GM20431 (cell line): ENCODE results near the gene PDE10A.
"Not testable (repeated sequence)": the region's sequence is repeated elsewhere in the genome, so short reads cannot be mapped to it uniquely, and the experiment has no call there.

Source experiments
- in situ Hi-C: fragments of 300-500 bp; cut with MseI, MboI; formaldehyde crosslinking; loops from one replicate; pipeline ENCODE4 v1.15.0; 2020; ENCODE audit warnings: low sequenced_read_pairs; ENCODE audit not compliant: unreplicated experiment

The PDE10A gene

DNA sequence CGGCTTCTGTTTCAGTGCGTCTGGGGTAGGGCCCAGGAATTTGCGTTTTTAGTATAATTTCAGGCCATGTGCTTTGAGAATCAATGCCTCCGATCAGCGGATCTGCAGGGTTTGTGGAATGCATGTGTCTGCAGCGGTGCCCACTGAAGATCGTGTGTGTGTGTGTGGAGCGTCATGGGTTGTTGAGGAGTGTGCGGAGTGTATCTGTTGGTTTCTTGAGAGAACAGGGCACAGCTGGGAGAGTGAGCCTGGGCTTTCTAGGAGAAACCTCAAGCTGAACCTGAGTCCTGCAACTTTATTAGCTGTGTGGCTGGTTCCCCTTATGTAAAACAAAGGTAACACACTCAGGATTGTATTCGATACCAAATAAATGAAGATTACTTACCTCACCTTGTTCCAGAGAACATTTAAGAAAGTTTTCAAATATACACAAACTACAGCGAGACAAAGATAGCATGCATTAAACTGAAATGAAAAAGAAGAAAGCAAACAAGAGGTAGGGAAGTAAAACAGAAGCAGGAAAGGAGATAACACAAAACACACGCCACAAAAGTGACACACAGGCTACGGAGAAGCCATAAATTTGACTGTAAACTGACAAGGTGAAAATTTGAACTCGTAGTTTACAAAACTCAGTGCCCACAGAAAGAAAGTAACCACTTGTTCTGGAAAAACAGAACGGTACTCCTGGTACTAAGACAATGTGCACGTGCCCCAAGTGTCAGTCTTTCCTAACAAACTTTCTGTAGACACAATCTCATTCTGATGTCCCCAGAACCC, 28.8 kb downstream of the PDE10A start:
- in situ Hi-C loops, result no loop called here

DNA sequence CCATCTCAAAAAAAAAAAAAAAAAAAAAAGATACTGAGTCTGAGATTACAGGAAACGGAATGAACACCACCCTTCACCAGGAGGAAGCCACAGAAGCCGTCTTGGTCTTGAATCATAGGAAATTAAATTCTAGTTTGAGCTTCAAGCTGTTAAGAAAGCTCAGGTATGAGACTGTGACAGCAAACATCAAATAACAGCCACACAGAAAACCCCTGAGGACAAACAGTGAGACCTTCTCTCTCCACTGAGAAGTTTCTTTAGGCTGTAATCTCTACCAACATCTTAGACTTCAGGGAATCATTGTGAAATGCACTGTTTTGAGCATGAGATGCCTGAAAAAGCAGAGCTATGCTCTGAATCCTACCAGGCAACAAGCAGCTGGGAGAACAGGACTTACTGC, 30.8 kb downstream of the PDE10A start:
- in situ Hi-C loops, result no loop called here

DNA sequence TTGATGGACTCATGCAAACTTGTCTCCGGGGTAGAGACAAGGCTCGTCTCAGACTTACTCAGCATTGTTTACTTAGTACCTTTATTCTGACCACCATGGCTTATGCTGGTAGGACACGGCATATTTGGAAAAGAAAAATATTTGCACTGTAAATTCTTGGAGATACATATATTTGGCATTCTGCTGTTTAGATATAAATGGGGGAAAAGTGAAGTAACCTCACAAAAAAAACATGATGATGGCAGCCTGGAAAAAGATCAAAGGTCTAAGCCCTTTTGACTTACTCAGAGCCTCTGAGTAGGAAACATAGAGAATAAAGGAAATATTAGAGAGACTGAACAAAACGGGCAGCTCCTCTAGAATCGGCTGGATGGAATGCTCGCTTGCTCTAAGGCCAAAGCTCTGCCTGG, 32.5 kb downstream of the PDE10A start:
- in situ Hi-C loops, result no loop called here

DNA sequence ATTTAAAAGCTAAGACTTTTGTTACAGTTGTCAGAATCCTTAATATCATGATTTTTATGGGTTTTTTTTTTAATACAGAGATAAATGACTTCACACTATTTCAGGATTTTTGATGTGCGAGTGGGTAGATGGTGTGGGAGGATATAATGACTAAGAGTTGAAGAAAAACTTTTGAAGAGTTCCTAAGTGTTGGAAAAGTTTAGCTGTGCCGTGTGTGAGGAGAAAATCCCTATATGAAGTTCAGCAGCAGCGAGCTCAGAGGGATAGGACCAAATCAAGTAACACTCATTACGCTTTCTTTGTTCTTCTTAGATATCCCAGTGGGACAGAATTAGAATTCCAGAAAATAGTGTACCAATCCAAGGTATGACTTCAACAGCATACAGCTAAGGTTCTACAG, 34.1 kb downstream of the PDE10A start:
- in situ Hi-C loops, result no loop called here

DNA sequence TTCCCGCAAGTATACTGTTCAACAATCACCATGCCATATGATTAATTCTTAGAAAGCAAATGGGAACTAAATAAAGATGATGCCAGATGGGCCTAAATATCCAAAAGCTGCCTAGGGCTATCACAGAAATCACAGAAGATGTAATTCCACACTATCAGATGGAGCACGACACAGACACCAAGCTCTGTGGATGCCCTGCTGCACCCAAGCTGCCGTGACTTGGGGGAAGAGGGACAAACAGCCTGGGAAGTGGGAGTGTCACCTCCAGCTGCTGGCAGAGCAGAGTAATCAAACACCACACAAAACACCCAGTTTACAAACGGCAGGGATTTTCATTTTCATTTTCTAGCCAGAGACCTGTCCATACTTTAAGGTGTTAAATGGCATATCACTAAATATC, 35.7 kb downstream of the PDE10A start:
- in situ Hi-C loops, result no loop called here

DNA sequence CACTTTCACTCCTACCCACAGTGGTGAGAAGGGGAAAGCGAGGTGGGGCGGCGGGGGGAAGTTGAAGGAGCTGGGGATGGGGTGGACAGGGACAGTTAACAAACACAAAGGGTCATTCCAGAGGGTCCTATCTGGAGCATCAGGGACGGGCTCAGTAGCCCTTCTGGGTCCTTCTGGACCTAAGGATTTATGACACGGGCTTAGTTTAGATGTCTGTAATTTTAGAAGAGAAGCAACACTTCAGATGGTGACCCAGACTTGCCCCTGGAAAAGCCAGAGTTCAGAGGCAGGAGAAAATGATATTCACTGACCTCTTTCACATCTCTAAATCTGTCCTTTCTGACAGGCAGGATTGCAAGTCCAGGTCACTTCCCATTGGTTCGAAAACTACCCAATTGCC, 36.3 kb downstream of the PDE10A start:
- in situ Hi-C loops, result no loop called here

DNA sequence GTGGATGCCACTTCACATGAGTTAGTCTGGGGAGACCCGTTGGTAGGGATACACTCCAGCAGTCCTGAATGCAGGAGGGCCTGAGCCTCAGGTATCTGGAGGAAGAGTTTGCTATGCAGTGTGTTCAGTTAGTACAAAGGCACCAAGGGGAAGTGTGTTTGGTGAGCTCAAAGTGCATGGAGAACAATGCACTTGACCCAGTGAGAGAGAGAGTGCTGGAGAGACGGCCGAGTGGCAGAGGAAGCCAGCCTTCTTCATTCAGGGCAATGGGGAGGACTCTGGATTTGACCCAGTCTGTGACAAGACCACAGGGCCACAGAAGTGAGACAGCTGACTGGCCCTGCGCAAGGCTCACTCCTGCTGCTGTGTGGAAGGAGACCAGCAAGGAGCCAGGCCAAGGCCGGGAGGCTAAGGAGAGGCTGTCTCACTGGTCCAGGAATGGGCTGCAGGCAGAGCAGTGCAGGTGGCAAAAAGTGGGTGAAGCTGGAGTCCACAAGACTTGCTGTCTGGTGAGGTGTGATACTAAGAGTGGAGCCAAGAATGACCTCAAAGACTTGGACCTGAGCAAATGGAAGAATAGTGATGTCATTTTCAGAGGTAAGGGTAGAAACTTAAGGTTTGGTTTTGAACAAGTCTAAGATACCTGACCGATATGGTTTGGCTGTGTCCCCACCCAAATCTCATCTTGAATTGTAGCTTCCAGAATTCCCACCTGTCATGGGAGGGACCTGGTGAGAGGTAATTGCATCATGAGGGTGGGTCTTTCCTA, 38.0 kb downstream of the PDE10A start:
- in situ Hi-C loops, result no loop called here

DNA sequence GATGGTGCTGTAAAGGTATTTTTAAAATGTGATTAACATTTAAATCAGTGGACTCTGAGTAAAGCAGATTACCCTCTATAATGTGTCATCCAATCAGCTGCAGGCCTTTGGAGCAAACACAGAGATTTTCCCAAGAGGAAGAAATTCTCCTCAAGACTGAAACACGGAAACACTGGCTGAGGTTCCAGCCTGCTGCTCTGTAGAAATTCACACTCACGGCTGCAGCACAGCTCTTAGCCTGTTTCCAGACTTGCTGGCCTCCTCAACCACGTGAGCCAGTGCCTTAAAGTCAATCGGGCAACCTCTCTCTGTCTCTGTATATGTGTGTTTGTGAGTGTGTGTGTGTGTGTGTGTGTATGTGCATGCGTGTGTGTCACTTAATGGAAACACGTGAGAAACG, 41.1 kb downstream of the PDE10A start:
- in situ Hi-C loops, result no loop called here

DNA sequence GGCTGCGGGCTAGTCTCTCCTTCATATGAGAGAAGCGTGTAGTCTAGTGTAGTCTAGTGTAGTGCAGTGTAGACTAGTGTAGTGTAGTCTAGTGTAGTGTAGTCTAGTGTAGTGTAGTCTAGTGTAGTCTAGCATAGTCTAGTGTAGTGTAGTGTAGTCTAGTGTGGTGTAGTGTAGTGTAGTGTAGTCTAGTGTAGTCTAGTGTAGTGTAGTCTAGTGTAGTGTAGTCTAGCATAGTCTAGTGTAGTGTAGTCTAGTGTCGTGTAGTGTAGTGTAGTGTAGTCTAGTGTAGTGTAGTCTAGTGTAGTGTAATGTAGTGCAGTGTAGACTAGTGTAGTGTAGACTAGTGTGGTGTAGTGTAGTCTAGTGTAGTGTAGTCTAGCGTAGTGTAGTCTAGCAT, 44.1 kb downstream of the PDE10A start:
- in situ Hi-C loops, result not testable (repeated sequence)

DNA sequence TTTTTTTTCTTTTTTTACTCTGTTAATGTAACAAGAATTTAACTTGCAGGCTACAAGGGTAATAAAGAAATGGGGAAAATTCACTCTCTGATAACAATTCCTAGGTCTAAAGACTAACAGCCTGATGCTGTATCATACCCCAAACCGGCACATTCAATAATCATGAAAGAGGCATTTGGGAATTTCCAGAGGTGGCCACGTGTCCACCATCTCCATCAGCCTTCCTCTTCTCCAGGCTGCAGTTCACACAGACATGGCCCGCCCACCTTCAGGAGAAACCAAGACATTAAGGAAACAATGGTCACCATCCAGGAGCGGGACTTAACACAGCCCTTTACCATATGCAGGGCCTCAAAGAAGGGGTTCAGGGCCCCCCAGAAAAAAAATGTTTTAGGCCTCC, 44.8 kb downstream of the PDE10A start:
- in situ Hi-C loops, result no loop called here

DNA sequence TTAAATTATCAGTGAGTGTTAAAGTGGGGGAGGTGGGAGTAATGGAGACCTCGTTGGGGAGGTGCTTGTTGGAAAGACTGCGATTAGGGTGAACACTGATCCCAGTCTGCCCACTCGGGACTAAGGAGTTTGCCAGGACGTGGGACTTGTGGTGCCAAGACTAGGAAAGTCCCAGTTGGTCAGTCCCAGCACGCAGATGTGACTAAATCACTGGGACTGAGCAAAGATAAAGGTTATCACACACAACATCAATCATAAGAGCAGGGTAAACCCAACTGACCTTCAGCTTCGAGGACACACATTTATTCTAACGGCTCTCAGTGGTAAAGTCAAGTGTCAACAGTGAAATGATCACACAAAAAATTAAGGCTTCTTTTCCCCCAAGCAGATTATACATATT, 45.5 kb downstream of the PDE10A start:
- in situ Hi-C loops, result no loop called here

DNA sequence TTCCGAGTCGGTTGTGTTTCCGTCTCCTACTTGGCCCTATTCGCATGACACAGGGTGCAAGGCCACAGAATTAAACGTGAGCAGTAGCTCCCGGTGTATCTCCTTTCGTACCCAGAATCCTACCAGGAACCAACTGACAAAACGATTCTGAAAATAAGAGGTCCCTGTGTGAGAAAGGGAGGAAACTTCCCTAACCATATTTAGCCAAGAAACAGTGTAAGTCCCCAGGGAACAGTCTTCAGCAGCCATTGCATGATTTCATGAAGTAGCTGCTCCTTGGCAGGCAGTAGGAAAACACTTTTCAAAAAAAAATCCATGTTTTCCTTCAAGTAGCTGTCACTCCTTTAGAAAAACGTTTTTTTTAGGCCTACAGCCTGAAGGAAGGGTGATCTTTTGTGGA, 46.9 kb downstream of the PDE10A start:
- in situ Hi-C loops, result no loop called here

DNA sequence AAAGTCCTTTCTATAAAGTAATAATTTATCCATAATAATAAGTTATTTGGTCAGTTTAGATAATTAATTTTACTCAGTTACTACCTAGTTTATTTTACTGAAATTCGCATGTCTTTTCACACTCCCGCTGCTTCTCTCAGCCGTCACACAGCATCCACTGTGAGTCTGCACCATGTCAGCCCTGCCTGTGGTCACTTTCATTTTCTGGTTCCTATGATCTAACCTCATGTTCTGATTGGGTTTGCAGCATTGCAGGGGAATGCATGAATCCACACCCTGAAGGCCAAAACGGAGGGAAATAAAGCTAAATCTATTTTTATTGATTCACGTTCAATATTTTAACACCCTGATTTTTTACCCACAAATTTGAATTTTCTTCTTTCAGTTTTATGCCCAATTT, 47.4 kb downstream of the PDE10A start:
- in situ Hi-C loops, result no loop called here

DNA sequence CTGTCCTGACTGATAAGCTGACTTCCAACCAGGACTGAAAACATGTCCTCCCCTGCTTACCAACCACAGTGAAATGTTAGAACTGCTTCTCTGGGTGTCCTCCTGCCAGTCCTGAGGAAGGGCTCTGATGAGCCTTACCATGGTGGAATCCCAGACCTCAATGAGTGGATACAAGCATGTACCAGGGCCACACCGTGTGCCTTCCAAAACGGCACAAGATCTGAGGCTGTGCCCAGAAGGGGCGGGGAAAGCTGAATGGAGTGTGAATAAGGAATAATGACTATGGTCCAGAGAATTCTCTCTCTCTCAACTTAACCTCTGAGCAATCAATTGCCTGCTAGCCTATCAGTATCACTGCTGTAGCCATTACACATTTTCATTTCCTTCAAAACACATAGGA, 51.7 kb downstream of the PDE10A start:
- in situ Hi-C loops, result no loop called here

DNA sequence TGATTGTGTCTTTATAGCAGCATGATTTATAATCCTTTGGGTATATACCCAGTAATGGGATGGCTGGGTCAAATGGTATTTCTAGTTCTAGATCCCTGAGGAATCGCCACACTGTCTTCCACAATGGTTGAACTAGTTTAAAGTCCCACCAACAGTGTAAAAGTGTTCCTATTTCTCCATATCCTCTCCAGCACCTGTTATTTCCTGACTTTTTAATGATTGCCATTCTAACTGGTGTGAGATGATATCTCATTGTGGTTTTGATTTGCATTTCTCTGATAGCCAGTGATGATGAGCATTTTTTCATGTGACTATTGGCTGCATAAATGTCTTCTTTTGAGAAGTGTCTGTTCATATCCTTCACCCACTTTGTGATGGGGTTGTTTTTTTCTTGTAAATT, 54.5 kb downstream of the PDE10A start:
- in situ Hi-C loops, result not testable (repeated sequence)

DNA sequence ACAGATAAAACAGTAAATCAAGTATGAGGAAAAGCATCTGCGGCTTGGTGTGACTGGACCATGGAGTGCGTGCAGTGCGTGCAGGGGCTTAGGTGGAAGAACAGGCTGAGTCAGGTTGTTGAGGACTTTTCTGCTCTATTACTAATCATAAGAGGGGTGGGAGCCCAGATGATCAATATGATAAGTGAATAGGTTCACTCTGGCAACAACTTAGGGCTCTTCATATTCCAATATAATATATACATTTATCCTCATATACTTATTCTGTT, 56.4 kb downstream of the PDE10A start:
- in situ Hi-C loops, result no loop called here

DNA sequence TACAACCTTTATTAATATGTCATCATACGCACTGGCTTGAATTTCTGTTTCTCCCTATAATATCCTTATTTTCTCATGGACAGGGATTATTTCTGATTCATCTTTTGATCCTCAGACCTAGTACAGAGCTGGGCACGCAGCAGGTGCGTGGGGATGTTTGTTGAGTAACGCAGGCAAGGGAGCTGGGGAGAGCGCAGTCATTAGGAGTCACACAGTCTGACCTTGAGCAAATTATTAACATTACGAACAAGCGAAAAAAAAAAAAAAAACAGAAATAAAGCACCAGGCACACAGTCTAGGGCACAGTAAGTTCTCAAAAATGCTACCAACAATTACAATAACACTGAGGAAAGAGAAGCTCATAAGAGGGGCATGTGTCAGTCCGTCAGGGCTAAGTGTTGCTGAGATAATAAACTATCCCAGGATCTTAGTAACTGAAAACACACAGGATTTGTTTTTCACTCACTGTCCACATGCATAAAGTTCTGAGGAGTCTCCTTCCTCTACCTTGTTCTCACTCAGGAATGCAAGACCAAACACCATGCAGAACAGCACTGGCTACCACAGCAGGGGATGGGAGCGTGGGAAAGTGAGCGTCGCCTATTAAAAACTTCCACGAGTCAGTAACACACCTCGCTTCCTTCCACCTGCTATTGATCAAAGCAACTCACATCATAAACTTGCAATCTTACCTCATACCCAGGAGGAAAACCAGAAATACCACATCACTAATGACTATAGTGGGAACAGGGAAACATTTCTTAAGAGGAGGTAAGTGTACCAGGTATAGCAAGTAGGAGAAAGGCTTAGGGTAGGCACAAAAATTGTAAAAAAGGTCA, 56.9 kb downstream of the PDE10A start:
- in situ Hi-C loops, result no loop called here

DNA sequence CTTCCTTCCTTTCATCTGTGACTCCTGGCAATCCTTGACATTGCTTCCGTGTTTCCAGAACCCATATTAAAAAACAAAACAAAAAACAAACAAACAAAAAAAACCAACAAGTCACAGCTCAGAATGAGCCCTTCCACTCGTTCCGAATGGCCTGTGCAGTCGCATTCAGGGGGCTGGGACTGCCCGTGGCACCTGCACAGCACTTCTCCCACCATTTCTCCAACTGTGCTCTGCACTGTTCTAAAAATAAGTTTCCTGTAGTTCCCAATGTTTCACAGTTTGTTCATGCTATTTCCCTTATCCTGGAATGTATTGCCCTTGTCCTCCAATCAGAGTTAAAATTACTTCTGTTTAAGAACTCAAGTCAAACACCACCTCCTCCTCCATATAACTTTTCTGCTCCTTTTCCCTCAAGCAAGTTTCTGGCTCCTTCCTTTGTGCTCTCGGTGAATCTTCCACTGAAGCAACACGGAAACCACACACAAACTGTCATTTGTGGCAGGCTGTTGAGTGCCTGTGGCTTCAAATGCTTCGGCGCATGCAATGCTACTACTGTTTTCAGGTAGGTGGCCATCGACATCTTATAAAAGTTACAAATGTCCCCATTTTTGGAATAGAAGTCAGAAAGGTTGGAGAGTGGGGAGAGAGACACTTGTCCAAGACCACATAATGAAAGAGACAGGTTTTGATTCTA, 57.7 kb downstream of the PDE10A start:
- in situ Hi-C loops, result no loop called here

DNA sequence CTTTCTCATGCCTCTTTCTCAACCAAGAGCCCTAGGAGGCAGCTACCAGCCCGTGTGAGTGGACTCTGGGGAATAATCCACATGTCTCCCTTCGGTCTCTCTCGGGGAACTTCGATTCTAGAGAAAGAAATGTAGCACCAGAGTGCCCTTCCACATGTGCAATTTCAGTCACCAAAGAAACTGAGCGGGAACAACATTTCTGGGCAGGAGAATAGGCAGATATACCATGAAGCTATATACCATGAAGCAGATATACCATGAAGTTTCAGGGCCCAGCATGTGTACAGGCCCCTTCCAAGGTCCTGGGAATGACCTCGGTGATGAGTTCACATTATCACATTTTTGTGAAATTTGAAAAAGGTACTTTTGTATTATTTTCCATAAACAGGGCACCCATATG, 60.8 kb downstream of the PDE10A start:
- in situ Hi-C loops, result no loop called here

DNA sequence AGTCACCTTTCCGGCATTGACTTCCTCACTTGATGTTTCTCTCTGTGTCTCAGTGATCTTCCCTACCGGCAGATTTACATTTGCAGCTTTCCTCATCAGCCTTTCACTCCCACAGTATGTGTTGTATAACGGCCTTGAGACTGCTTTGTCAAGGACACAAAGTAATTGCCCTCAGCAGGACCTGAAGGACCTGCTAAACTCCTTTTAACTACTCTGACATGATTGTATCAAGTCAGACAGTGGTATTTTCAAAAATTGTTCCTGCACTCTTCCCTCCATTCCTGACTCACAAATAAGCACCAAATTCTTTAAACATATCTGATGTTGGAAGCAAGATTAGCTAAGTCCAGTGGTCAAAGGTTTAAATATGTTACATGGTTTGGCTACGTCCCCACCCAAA, 62.4 kb downstream of the PDE10A start:
- in situ Hi-C loops, result no loop called here
